ENCODE data around the gene ZSCAN23.
"Not testable (repeated sequence)": the region's sequence is repeated elsewhere in the genome, so short reads cannot be mapped to it uniquely, and the experiment has no call there.

ZSCAN23 gene

GRCh38 chr6:28436404-28436803, 6.9 kb downstream of the ZSCAN23 start:
- no peak for DNase-seq (ENCODE audit: low spot score)

- no peak for DNase-seq (ENCODE audit: low spot score)
Measured at GRCh38 chr6:28433119-28433518, 10.2 kb downstream of the ZSCAN23 start.

GRCh38 chr6:28429781-28430180, 13.5 kb downstream of the ZSCAN23 start:
- DNase-seq (ENCODE audit: low spot score) = no peak

DNA sequence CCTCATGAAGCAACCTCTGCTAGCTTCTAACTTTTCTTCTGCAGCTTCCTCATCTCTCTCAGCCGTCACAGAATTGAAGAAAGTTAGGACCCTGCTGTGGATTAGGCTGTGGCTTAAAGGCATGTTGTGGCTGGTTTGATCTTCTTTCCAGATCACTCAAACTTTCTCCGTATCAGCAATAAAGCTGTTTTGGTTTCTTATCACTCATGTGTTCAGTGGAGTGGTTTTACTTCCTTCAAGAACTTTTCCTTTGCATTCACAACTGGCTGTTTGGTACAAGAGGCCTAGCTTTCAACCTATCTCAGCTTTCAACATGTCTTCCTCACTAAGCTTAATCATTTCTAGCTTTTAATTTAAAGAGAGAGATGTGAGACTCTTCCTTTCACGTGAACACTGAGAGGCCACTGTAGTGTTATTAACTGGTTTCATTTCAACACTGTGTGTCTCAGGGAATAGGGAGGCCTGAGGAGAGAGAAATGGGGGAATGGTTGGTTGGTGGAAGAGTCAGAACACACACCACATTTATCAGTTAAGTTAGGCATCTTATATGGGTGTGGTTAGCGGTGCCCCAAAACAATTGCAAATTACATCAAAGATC, 17.2 kb downstream of the ZSCAN23 start:
- no peak for DNase-seq (ENCODE audit: low spot score)

DNA sequence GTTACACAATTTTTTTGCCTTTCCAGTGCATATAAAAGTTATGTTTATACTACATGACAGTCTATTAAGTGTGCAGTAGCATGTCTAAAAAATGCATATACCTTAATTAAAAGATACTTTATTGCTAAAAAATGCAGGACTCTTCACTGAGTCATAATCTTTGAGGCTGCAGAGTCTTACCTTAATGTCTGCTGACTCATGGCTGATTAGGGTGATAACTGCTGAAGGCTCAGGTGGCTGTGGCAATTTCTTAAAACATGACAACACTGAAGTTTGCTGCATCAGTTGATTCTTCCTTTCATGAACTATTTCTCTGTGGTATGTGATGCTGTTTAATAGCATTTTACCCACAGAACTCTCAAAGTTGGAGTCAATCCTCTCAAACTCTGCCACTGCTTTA, 19.1 kb downstream of the ZSCAN23 start:
- no peak for DNase-seq (ENCODE audit: low spot score)

- DNase-seq (ENCODE audit: low spot score) = no peak
Measured at GRCh38 chr6:28423546-28423945, 19.7 kb downstream of the ZSCAN23 start.

DNA sequence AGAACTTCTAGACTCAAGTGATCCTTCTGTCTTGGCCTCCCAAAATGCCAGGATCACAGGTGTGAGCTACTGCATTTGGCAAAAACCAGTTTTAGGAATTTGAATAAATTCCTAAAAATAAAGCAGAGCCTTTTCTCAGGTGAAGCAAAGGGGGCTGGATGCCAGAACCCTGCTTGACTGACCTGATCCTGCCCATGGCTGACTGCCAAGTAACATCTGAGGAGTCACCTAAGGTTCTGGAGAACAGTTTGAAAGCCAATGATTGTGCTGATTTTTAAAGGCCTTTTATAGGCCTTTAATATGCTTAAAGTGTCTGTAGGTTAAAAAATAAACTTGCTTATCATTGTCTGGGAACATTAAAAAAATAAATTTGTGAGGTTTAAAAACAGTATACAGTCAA, 29.6 kb downstream of the ZSCAN23 start:
- DNase-seq (ENCODE audit: low spot score) = no peak

DNA sequence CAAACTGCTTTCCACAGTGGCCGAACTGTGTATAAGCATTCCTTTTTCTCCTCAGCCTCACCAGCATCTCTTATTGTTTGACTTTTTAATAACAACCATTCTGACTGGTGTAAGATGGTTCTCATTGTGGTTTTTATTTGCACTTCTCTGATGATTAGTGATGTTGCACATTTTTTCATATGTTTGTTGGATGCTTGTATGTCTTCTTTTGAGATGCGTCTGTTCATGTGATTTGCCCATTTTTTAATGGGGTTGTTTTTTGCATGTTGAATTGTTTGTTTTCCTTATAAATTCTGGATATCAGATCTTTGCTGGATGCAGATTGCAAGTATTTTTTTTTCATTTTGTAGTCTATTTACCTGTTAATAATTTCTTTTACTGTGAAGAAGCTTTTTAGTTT, 32.5 kb downstream of the ZSCAN23 start:
- DNase-seq (ENCODE audit: low spot score) = no peak

- DNase-seq (ENCODE audit: low spot score) = no peak
Measured at GRCh38 chr6:28408076-28408802, 35.1 kb downstream of the ZSCAN23 start.

DNA sequence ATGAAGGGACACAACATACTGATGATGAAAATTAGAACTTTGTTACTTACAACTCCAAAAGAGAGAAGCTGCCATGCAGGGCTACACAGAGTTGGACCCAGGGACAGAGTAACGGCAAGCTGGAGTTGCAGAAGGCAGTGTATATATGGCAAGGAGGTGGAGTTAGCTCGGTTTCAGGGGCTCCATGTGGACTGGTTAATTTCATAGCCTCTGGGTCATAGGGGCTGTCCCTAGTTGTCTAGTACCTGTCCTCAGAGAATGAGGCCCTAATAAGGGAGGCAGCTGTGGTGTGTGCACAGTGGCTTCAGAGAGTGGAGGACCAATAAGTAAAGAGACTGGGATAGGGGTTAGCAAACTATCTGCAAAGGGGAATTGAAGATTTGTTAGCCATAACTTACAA, 35.9 kb downstream of the ZSCAN23 start:
- DNase-seq (ENCODE audit: low spot score) = no peak

DNA sequence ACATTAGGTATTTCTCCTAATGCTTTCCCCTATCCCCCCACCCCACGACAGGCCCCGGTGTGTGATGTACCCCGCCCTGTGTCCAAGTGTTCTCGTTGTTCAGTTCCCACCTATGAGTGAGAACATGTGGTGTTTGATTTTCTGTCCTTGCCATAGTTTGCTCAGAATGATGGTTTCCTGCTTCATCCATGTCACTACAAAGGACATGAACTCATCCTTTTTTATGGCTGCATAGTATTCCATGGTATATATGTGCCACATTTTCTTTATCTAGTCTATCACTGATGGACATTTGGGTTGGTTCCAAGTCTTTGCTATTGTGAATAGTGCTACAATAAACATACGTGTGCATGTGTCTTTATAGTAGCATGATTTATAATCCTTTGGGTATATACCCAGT, 39.4 kb downstream of the ZSCAN23 start:
- DNase-seq (ENCODE audit: low spot score) = not testable (repeated sequence)

- no peak for DNase-seq (ENCODE audit: low spot score)
Measured at GRCh38 chr6:28402197-28402596, 41.1 kb downstream of the ZSCAN23 start.

- peak; percentile 4 for DNase-seq (ENCODE audit: low spot score)
Measured at GRCh38 chr6:28401172-28401571, 42.1 kb downstream of the ZSCAN23 start.

- DNase-seq (ENCODE audit: low spot score) = no peak
Measured at GRCh38 chr6:28400122-28400451, 43.2 kb downstream of the ZSCAN23 start.

DNA sequence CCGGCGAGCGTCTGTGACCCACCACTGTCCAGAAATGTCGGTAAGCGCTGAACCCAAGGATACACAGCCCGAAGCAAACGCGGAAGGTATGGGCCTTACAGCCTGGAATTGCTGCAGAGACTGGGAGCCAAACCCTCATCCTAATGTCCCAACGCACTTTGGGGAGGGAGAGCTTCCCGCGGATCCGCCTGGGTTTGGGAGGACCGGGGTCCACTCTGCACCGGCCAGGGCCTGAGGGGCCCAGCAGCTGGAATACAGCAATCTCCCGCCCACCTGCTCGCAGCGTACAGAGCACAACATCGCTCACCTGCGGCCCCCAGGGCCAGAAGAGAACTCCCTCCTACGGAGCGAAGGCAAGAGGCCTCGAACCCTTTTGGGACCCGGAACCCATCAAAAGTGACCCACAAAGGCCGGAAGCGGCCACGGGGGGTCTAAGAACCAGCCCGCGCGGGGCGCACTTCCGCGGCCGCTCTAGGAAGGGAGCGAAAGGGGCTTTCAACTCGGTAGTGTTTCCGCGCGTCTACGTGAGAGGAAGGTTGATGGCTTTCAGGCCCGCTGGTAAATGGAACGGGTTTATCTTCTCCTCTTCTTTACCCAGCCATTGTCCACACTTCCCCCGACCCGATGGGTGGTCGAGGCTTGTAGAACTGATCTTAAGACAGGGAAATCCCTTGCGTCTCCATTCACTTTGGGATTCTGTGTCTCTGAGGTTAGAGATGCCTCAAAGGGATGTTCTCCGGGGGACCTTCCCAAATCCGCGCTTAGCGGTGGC, 43.8 kb downstream of the ZSCAN23 start, which contains the start of gene ZSCAN12:
ZSCAN12 (minus strand) TSS at position 398 of the 772 bp plus-strand sequence. CDS start 1,342 bp downstream, outside the sequence.
- DNase-seq (ENCODE audit: low spot score) = peak; percentile 73

DNA sequence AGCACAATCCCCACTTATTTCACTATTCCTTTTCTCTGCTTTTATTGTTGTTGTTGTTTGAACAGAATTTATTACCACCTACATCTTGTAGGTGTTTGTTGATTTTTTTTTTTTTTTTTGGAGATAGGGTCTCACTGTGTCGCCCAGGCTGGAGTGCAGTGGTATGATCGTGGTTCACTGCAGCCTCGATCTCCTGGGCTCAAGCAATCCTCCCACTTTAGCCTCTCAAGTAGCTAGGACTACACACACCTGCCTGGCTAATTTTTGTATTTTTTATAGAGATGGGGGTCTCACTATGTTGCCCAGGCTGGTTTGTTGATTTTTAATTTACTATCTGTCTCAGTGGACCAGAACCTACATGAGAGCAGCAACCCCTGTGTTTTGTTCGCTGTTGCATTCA, 47.4 kb downstream of the ZSCAN23 start:
- DNase-seq (ENCODE audit: low spot score) = no peak

DNA sequence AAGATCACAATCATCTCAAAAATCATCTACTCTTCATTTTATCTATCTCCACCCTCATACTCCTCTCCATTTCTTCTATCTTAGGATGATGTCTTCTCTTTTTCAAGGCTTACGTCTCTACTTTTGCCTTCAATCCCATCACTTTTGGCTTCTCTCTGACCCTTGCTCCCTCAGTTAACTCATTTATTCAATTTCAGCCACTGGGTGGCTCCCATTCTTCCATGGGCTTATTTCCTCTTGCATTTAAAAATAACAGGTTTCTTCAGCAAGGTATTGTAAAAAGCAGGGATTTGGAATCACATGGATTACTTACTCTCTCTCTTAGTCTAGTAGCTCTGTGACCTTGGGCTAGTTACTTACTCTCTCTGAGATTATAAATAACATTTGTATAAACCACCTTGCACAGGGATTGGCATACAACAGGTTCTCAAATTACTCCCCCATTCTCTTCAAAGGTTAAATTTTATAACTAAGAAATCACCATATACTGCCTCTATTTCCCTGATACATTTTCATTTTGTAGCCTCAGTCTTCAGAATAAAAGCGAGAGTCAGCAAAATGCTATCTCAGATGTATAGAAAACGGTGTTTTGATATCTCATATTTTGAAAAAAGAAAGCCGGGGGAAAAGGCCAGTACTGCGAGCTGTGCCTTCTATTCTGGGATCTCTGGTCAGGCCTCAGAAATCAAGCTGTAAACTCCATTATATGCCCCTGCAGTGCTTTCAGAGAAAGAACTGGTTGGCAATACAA, 49.2 kb downstream of the ZSCAN23 start:
- DNase-seq (ENCODE audit: low spot score) = peak; percentile 8

GRCh38 chr6:28390688-28391087, 52.6 kb downstream of the ZSCAN23 start:
- DNase-seq (ENCODE audit: low spot score) = no peak

DNA sequence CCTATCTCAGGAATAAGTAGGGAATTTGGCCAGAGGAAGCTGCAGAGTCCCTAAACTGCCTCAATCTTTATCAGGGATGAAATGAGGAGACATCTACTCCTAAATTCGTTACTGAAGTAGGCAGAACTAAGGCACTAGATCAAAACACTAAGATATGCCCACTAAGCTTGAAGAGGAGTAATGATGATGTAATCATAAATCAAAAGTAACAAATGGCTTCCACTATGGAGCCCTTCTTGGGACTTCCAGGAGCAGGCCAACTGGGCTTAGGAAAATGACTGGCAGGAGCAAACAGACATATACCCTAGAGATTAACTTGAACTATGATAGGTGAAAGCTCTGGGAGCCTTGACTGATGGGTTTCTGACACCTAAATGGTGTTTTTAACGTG, 59.2 kb downstream of the ZSCAN23 start:
- DNase-seq (ENCODE audit: low spot score) = no peak

DNA sequence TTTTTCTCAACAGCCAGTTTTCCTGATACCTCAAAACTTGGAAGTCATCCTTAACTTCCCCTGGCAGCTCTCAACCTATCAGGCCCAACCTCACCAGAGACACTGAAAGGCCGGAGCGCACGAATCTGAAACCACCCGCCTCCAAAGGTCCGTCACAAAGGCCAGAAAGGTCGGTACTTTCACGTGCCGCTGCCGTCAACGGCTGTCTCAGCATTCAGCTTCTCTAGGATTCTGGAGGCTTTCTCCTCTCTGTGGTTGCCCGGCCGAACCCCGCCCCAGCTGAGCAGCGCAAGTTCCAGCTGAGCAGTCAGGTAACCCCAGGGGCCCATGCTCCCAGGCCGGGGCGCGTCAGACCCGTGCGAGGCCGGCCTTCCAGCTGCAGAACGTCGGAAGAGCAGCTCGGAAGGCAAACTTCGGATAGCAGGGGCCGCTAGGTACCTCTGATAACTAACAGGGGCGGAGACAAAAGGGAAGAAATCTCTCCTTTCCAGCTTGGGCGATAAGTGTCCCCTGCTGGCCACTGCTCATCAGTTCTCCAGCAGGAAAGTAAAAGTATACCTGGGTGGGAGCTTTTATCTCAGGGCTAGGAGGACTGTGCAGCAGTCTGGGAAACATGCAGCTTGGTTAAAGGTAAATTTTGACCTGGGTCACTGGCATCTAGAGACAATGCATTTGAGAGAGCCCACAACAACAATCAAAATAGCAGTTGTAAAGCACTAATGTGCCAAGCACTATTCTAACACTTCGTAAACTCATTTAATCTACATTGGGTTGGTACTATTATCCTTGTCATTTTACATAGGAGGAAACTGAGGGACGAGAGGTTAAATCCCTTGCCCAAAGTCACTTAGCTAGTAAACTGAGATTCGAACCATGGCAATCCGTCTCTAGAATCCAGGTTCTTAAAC, 59.8 kb downstream of the ZSCAN23 start:
- peak; percentile 74 for DNase-seq (ENCODE audit: low spot score)
